G401 (cell line): Measurements from ENCODE around the gene SLC38A5. TPM values are rescaled to one million over a fixed set of nuclear protein-coding genes. Genes with fewer than 3 reads are reported as not detected.
A peak's percentile ranks its signal among the peaks of the same experiment; 100 is the strongest.
"Not testable (repeated sequence)": the region's sequence is repeated elsewhere in the genome, so short reads cannot be mapped to it uniquely, and the experiment has no call there.

Experiments used
- DNase-seq: peaks from one replicate; pipeline ENCODE4 v3.0.0-alpha.2; 2015; ENCODE audit warnings: low spot score
- in situ Hi-C: cut with HindIII; loops from 2 replicates; pipeline ENCODE4 v1.10.0; 2016; ENCODE audit warnings: low sequenced_read_pairs, mixed read lengths
- total RNA-seq: library from RNA; depleted of rRNA; stranded (reverse); fragments of >200 nt; shearing (Covaris generic); gene quantifications from 2 replicates; pipeline ENCODE4 v1.2.3, GENCODE V29; 2014; rRNA removed

Gene SLC38A5
- 55.7 and 82.7 TPM in 2 replicates for total RNA-seq

- in situ Hi-C loops, result no loop called here
- DNase-seq, result no peak
These were observed at the start of gene SLC38A5 for GRCh38 chrX:48470110-48470832. Gene SLC38A5 (minus strand): TSS chrX:48470260. CDS start chrX:48467924, 2,336 bp downstream.

- in situ Hi-C loops, DNase-seq: not testable (repeated sequence)
These were observed 49.4 kb upstream of the SLC38A5 start for GRCh38 chrX:48519481-48519880.

- DNase-seq, result no peak
- in situ Hi-C loops, result no loop called here
These were observed 46.9 kb upstream of the SLC38A5 start for GRCh38 chrX:48516987-48517386.

- in situ Hi-C loops, result no loop called here
- no peak for DNase-seq
These were observed 46.2 kb upstream of the SLC38A5 start for GRCh38 chrX:48516285-48516684.

GRCh38 chrX:48515842-48516241 is 45.8 kb upstream of the SLC38A5 start:
- in situ Hi-C loops, result no loop called here
- DNase-seq, result no peak

GRCh38 chrX:48514868-48515460 is 44.9 kb upstream of the SLC38A5 start:
- in situ Hi-C loops, result no loop called here

GRCh38 chrX:48514126-48514806 is 44.2 kb upstream of the SLC38A5 start:
- in situ Hi-C loops, result no loop called here
- DNase-seq, result no peak

More at GRCh38 chrX:48514868-48515460, 44.9 kb upstream of the SLC38A5 start:
- no peak for DNase-seq

- DNase-seq, result no peak
- in situ Hi-C loops, result no loop called here
These were observed 43.6 kb upstream of the SLC38A5 start for GRCh38 chrX:48513670-48514069.

- DNase-seq, result no peak
- in situ Hi-C loops, result no loop called here
These were observed 42.4 kb upstream of the SLC38A5 start for GRCh38 chrX:48512371-48512935.

- in situ Hi-C loops, result no loop called here
- DNase-seq, result peak; percentile 9
These were observed 41.5 kb upstream of the SLC38A5 start for GRCh38 chrX:48511560-48511959.

GRCh38 chrX:48509619-48510018 is 39.6 kb upstream of the SLC38A5 start:
- DNase-seq, result peak; percentile 31
- in situ Hi-C loops, result no loop called here

GRCh38 chrX:48509245-48509590 is 39.2 kb upstream of the SLC38A5 start:
- in situ Hi-C loops, result no loop called here
- peak; percentile 2 for DNase-seq

- in situ Hi-C loops, result no loop called here
- DNase-seq, result peak; percentile 83
These were observed 38.6 kb upstream of the SLC38A5 start, which contains the start of gene PORCN for GRCh38 chrX:48508400-48509244. Gene PORCN (plus strand): TSS chrX:48508992. CDS start chrX:48509821, 829 bp downstream.

- DNase-seq, result no peak
- in situ Hi-C loops, result no loop called here
These were observed 37.2 kb upstream of the SLC38A5 start for GRCh38 chrX:48507246-48507645.

- no peak for DNase-seq
- in situ Hi-C loops, result no loop called here
These were observed 35.4 kb upstream of the SLC38A5 start for GRCh38 chrX:48505481-48505880.

GRCh38 chrX:48504261-48504660 is 34.2 kb upstream of the SLC38A5 start:
- no peak for DNase-seq
- in situ Hi-C loops, result no loop called here

GRCh38 chrX:48498374-48498809 is 28.3 kb upstream of the SLC38A5 start:
- in situ Hi-C loops, result no loop called here
- no peak for DNase-seq

- in situ Hi-C loops, result no loop called here
- DNase-seq, result peak; percentile 57
These were observed 27.8 kb upstream of the SLC38A5 start for GRCh38 chrX:48497871-48498270.

GRCh38 chrX:48496660-48497059 is 26.6 kb upstream of the SLC38A5 start:
- in situ Hi-C loops, result no loop called here
- DNase-seq, result no peak
